Osteoblast (primary cell): Measurements from ENCODE around the gene DCUN1D2. TPM values are rescaled to one million over a fixed set of nuclear protein-coding genes. Genes with fewer than 3 reads are reported as not detected.

Experiments used
- DNase-seq: peaks from one replicate; pipeline ENCODE4 v3.0.0; 2011; ENCODE audit warnings: low spot score, mixed read lengths; ENCODE audit not compliant: insufficient read length; ENCODE audit errors: missing footprints
- H2AFZ ChIP-seq: 2 replicates; pipeline ENCODE4 v1.6.0; 2011; ENCODE audit warnings: mild to moderate bottlenecking, low read length
- H3K27ac ChIP-seq: 2 replicates; pipeline ENCODE4 v1.5.1; 2011; ENCODE audit warnings: mild to moderate bottlenecking, low read depth, low read length, moderate library complexity
- H3K27me3 ChIP-seq: 2 replicates; pipeline ENCODE4 v1.6.0; 2012; ENCODE audit warnings: mild to moderate bottlenecking, control low read depth, inconsistent platforms, low read length, moderate library complexity; ENCODE audit not compliant: insufficient read depth
- H3K36me3 ChIP-seq: 2 replicates; pipeline ENCODE4 v1.5.1; 2011; ENCODE audit warnings: mild to moderate bottlenecking, low read length, control low read depth, moderate library complexity; ENCODE audit not compliant: insufficient read depth
- H3K4me1 ChIP-seq: 2 replicates; pipeline ENCODE4 v1.5.1; 2011; ENCODE audit warnings: mild to moderate bottlenecking, low read length, control low read depth, moderate library complexity; ENCODE audit not compliant: insufficient read depth
- H3K4me2 ChIP-seq: 2 replicates; pipeline ENCODE4 v1.6.0; 2011; ENCODE audit warnings: mild to moderate bottlenecking, low read length; ENCODE audit not compliant: insufficient read depth
- H3K4me3 ChIP-seq: fragments of 200-600 bp; sonication (generic); 3 replicates; pipeline ENCODE4 v1.5.1; 2012; ENCODE audit warnings: mild to moderate bottlenecking, low read length, inconsistent platforms; ENCODE audit not compliant: insufficient read depth
- H3K79me2 ChIP-seq: 2 replicates; pipeline ENCODE4 v1.6.0; 2012; ENCODE audit warnings: mild to moderate bottlenecking, low read length, control low read depth, inconsistent platforms; ENCODE audit not compliant: insufficient read depth
- H3K9me3 ChIP-seq: 2 replicates; pipeline ENCODE4 v1.5.1; 2011; ENCODE audit warnings: low read depth, low read length, control low read depth
- H4K20me1 ChIP-seq: 2 replicates; pipeline ENCODE4 v1.6.0; 2012; ENCODE audit warnings: mild to moderate bottlenecking, low read length, control low read depth; ENCODE audit not compliant: insufficient read depth
- CTCF ChIP-seq: IDR thresholded peaks from 2 replicates; pipeline ENCODE4 v1.5.1; 2011; ENCODE audit warnings: mild to moderate bottlenecking, low read depth, low read length, moderate library complexity; ENCODE audit errors: extremely low read depth
- total RNA-seq: library from RNA; depleted of rRNA; stranded (reverse); fragments of >200 nt; gene quantifications from 2 replicates; pipeline ENCODE4 v1.2.3, GENCODE V29; 2012

DCUN1D2 gene
- total RNA-seq, 1 donor, result 14.8 TPM

- Histone ChIP-seq H3K27ac (no peak overlapping the region), H4K20me1 (no peaks in the 10 kb centered on the region), H3K4me3 (no peak overlapping the region), H3K9me3 (no peaks in the 10 kb centered on the region), H3K4me2 (no peak overlapping the region), H3K27me3 (no peaks in the 10 kb centered on the region), H3K4me1 (peaks cover 4% of the 10 kb centered on the region), H3K79me2 (no peaks in the 10 kb centered on the region), H2AFZ (no peak overlapping the region), H3K36me3 (no peaks in the 10 kb centered on the region)
- no peak for TF ChIP-seq CTCF
- DNase-seq, result no peak
Measured at GRCh38 chr13:113422807-113423519, 67.5 kb downstream of the DCUN1D2 start.

- no peak for DNase-seq
- no peak for TF ChIP-seq CTCF
- Histone ChIP-seq H3K4me3 (no peak overlapping the region), H3K27me3 (no peaks in the 10 kb centered on the region), H3K36me3 (no peaks in the 10 kb centered on the region), H2AFZ (no peak overlapping the region), H3K79me2 (no peaks in the 10 kb centered on the region), H4K20me1 (no peaks in the 10 kb centered on the region), H3K27ac (no peak overlapping the region), H3K4me2 (peak overlapping the region; percentile 18), H3K4me1 (peaks cover 4% of the 10 kb centered on the region), H3K9me3 (no peaks in the 10 kb centered on the region)
Measured at GRCh38 chr13:113421673-113422270, 68.7 kb downstream of the DCUN1D2 start.

- Histone ChIP-seq H3K4me3 (no peak overlapping the region), H3K27ac (no peak overlapping the region), H2AFZ (no peak overlapping the region), H3K27me3 (no peaks in the 10 kb centered on the region), H3K4me2 (no peak overlapping the region), H3K36me3 (no peaks in the 10 kb centered on the region), H4K20me1 (no peaks in the 10 kb centered on the region), H3K9me3 (no peaks in the 10 kb centered on the region), H3K4me1 (peaks cover 4% of the 10 kb centered on the region), H3K79me2 (no peaks in the 10 kb centered on the region)
- DNase-seq, result no peak
- no peak for TF ChIP-seq CTCF
Measured at GRCh38 chr13:113420833-113421600, 69.5 kb downstream of the DCUN1D2 start.

- Histone ChIP-seq H3K27ac (no peak overlapping the region), H3K4me1 (peaks cover 4% of the 10 kb centered on the region), H3K9me3 (no peaks in the 10 kb centered on the region), H3K4me3 (no peak overlapping the region), H3K79me2 (no peaks in the 10 kb centered on the region), H3K4me2 (no peak overlapping the region), H2AFZ (no peak overlapping the region), H3K27me3 (no peaks in the 10 kb centered on the region), H3K36me3 (no peaks in the 10 kb centered on the region), H4K20me1 (no peaks in the 10 kb centered on the region)
- no peak for TF ChIP-seq CTCF
- no peak for DNase-seq
Measured at GRCh38 chr13:113420232-113420631, 70.3 kb downstream of the DCUN1D2 start.
